ENCODE results near the gene ARMC8. TPM values are rescaled to one million over a fixed set of nuclear protein-coding genes. Genes with fewer than 3 reads are reported as not detected.

The ARMC8 gene, protein sequence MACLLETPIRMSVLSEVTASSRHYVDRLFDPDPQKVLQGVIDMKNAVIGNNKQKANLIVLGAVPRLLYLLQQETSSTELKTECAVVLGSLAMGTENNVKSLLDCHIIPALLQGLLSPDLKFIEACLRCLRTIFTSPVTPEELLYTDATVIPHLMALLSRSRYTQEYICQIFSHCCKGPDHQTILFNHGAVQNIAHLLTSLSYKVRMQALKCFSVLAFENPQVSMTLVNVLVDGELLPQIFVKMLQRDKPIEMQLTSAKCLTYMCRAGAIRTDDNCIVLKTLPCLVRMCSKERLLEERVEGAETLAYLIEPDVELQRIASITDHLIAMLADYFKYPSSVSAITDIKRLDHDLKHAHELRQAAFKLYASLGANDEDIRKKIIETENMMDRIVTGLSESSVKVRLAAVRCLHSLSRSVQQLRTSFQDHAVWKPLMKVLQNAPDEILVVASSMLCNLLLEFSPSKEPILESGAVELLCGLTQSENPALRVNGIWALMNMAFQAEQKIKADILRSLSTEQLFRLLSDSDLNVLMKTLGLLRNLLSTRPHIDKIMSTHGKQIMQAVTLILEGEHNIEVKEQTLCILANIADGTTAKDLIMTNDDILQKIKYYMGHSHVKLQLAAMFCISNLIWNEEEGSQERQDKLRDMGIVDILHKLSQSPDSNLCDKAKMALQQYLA
- total RNA-seq (81.1 and 98.4 TPM in 2 replicates), polyA plus RNA-seq (35.3 and 46.2 TPM in 2 replicates), polyA minus RNA-seq (78.3 and 109 TPM in 2 replicates)
- total RNA-seq (2013): 58.8 TPM

DNA sequence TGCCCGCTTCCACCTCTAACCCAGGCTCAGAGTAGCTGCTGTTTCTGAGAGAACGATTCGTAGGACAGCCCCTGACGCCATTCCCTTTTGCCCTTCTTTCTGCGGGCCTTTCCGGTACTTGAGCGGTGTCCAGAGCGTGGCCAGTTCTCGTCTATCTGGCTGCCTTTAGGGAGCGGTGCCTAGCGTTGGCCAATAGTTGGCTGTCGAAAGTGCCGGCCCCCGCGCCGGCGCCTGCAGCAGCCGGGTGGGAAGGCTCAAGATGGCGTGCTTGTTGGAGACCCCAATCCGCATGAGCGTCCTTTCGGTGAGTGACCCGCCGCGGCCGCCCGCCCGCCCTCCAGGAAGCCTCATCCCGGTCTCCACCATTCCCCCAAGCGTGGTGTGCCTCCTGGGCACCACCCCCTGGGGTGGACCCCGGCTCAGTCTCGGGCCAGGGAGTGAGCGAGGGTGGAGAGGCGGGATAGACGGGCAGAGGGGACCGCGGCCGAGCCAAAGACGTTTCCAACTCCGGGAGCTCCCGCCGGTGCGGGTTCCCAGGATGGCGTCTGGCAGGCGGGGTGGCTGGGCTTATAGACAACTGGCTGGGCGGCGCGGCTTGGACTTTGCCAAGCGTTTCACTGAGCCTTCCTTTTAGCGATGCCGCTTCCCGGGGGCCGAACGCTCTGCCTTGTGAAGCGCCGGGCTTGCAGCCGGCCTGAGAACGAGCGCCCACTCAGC lies at the start of gene ARMC8:
Gene ARMC8, plus strand, starts transcription at position 6 of the 717 bp plus-strand sequence. Its CDS starts 254 bp downstream, at position 260.
- Histone ChIP-seq H3K4me3 (ENCODE audit: control extremely low read depth in 1 of 5, extremely low read depth in 1 of 5, insufficient read depth in 1 of 5, low read depth in 2 of 5, low read length in 4 of 5) (peak within 1 kb of the TSS; percentile 79 to 98 (median 94)), H3K9me3 (ENCODE audit: control extremely low read depth in 1 of 3, control insufficient read depth in 2 of 3, insufficient read depth in 1 of 3, low read length in 2 of 3) (no peaks in the 10 kb centered on the region), H3K27ac (ENCODE audit: low read length in 2 of 2) (peak within 1 kb of the TSS; percentile 85 to 89), H3K36me3 (replicated peaks in 1 of 2; ENCODE audit: control extremely low read depth in 1 of 2, control insufficient read depth in 1 of 2, extremely low read depth in 1 of 2, insufficient read depth in 2 of 2, low read length in 1 of 2) (peaks cover 2 to 3% of the 10 kb centered on the region in 2 experiments), H2AFZ (ENCODE audit: insufficient read depth, low read depth, low read length, poor library complexity, severe bottlenecking) (peak within 1 kb of the TSS; percentile 99), H3K79me2 (ENCODE audit: control insufficient read depth, insufficient read depth, low read length) (peaks cover 52% of the 10 kb centered on the region), H3K27me3 (replicated peaks in 1 of 4; ENCODE audit: control extremely low read depth in 1 of 4, control insufficient read depth in 3 of 4, insufficient read depth in 4 of 4, low read length in 3 of 4) (peaks cover 0 to 19% (median 7%) of the 10 kb centered on the region in 4 experiments), H3K4me2 (replicated peaks; ENCODE audit: low read depth, low read length, poor library complexity, severe bottlenecking) (peak within 1 kb of the TSS; percentile 96), H3K9ac (ENCODE audit: low read length) (peak within 1 kb of the TSS; percentile 88), H3K4me1 (ENCODE audit: control insufficient read depth in 2 of 2, insufficient read depth in 2 of 2, low read length in 2 of 2) (peaks cover 8 to 17% of the 10 kb centered on the region in 2 donors), H4K20me1 (ENCODE audit: control insufficient read depth, insufficient read depth, low read length, poor library complexity, severe bottlenecking) (peaks cover 4% of the 10 kb centered on the region)
- ChIA-PET POLR2A (interaction anchor here (0.6 to 2.0 kb wide), 4 partner anchors 13 to 1991 kb away, joined by 3 to 19 read pairs (median 3); partner anchors contain the start of genes DBR1 and MSL2), CTCF (interaction anchor here (0.7 to 1.7 kb wide), 2 partner anchors 12 to 729 kb away, joined by 3 to 6 read pairs; partner anchors contain the start of gene DBR1)
- no peaks in the 10 kb centered on the region for H3K9me3 Mint-ChIP-seq (ENCODE audit: insufficient read depth)
- H3K27ac Mint-ChIP-seq: peak within 1 kb of the TSS; percentile 97
- under 1% methylated on average over 51 of the region's 59 CpGs for WGBS (ENCODE audit: insufficient coverage)
- DNase-seq: no peak
- peak; percentile 65 for ATAC-seq (ENCODE audit: low read depth)
- peaks cover 34% of the 10 kb centered on the region for H3K4me1 Mint-ChIP-seq
- intact Hi-C loops (cut with micrococcal nuclease): loop anchor here (1.0 to 10.0 kb wide), 7 partner anchors 13 to 1993 kb away; partner anchors contain the start of genes CEP70, DBR1, MSL2 and NME9
- no peak for TF ChIP-seq EZH2 (IDR thresholded peaks at IDR 0.05; ENCODE audit: borderline replicate concordance, insufficient read depth, low read depth, low read length, poor library complexity, severe bottlenecking)
- TF ChIP-seq, protein P1, sequence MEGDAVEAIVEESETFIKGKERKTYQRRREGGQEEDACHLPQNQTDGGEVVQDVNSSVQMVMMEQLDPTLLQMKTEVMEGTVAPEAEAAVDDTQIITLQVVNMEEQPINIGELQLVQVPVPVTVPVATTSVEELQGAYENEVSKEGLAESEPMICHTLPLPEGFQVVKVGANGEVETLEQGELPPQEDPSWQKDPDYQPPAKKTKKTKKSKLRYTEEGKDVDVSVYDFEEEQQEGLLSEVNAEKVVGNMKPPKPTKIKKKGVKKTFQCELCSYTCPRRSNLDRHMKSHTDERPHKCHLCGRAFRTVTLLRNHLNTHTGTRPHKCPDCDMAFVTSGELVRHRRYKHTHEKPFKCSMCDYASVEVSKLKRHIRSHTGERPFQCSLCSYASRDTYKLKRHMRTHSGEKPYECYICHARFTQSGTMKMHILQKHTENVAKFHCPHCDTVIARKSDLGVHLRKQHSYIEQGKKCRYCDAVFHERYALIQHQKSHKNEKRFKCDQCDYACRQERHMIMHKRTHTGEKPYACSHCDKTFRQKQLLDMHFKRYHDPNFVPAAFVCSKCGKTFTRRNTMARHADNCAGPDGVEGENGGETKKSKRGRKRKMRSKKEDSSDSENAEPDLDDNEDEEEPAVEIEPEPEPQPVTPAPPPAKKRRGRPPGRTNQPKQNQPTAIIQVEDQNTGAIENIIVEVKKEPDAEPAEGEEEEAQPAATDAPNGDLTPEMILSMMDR (IDR thresholded peaks at IDR 0.05): no peak
- peak within 1 kb of the TSS; percentile 97 for H3K4me3 Mint-ChIP-seq
- peaks cover 15% of the 10 kb centered on the region for H3K27me3 Mint-ChIP-seq

Data from B cell (primary cell).